T1000 (cell line): ENCODE measurements around the gene METTL21A.

ENCODE experiments used
- DNase-seq: peaks from one replicate; lab custom pipeline; 2025; ENCODE audit warnings: mixed read lengths; lab: John Stamatoyannopoulos, UW

Gene METTL21A

DNA sequence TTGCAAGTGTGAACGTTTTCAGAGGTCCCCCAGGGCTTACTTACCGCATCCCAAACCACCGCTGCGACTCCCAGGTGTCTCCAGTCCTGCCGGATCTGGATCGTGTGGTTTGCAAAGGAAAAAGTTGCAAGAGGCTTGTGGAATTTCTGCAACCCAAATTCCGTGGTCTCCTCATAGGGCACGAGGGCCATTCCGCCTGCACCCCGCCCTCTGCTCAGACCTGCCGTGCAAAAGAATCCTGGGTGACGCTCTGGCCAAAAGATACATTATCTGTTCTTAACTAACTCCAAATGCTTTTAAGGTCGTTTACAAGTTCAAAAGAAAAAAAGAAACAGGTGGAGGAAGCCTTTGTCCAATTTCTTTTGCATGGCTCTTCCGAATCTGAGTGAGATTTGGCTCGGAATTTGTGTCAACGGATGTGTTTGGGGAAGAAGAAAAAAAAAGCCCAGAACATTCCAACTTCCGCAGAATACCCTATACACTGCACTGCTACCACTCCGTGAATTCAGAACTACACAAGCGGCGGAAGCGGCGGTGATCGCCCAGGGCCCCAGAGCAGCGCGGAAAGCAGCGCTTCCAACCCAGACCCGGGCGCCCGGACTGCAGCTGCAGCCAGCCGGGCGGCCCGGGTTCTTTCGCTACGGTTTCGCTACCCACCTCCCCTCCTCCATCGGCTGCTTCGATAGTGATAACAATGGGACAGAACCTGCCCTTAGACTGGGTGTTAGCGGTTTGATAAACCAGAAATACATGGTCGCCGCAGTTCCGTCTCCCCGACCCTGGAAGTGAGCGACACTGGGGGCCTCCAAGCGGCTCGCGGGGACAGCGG, 795 bp downstream of the METTL21A start:
- DNase-seq: peak; percentile 46

DNA sequence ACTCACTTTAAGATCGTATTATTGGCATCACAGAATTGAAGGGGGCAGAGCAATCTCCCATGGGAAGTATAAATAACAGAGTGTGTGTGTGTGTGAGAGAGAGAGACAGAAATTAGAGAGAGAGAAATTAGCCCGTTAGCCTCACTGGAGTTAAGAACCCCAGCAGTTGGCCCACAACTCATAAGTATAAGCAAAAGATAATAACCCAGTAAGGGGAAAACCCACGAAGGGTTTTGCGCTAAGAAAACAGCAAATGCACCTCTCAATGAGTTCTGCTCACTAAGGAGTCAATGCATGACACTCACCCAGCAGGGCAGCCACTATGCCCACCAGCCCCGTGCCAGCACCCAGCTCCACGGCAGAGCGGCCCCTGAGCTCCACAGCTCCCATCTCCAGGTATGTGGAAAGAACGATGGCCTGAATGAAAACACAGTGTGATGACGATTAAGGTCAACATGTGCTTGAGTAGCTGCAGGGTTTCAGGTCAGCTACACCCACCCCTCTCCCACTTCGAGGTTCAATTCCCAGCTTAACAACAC, 3.6 kb downstream of the METTL21A start:
- no peak for DNase-seq

DNA sequence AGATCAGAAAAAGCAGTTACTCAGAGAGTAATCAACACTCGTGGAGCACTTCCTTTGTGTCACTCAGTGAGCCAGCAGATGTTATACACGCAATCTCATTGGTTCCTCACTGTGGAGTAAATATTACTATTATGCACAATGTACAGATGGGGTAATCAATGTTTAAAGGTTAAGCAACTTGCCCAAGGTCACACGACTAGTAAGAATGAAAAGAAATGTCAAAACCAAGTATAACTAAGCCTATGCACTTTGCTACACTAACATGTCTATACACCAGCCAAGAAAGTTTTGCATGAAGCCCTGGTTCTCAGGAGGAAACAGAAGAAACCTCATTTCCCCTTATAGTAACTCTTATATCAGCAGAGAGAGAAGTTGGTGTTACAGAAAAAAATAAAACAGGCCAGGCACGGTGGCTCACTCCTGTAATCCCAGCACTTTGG, 5.4 kb downstream of the METTL21A start:
- no peak for DNase-seq

DNA sequence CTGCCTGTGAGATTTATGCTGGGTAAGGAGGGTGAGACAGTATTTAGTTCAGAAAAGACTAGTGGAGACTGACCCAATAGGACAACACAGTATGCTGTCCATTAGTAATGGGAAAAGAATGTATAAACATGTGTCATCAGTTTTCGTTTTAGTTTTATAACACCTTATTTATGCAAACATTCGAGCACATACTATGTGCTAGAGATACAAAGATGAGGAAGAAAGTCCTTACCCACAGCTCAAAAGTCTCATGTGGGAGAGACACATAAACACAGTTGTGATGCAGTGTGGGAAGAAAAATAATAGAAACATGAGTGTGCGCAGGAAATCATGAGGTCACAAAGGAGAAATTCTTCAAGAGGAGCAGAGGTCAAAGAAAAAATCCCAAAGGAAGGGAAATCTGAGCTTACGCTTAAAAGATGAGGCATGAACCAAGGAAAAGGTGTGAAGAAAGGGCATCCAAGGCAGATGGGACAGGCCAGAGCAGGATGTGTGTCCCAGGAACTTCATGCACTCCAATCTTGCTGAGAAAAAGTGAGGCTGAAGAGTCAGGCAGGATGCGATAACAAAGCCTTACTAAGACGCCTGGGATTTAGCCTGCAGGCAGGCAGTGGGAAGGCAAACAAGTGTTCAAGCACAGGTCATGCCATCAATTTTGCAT, 8.1 kb downstream of the METTL21A start:
- DNase-seq: peak; percentile 31

DNA sequence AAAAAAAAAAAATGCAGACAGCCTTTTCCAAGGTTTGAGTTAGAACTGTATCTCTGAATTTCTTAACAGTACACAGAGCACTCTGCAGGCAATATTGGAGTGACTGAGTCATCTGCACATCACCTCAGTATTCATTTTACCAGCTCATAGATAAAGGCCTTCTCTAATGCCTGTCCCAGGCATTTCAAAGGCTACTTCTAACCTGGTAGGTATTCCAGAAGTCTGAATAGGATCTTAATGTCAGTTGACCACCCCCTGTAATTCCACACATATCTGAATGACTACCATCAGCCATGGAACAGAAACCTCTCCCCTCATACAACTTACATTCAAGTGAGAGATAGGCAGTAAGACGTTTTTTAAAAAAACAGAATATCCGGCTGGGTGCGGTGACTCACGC, 9.0 kb downstream of the METTL21A start:
- no peak for DNase-seq

DNA sequence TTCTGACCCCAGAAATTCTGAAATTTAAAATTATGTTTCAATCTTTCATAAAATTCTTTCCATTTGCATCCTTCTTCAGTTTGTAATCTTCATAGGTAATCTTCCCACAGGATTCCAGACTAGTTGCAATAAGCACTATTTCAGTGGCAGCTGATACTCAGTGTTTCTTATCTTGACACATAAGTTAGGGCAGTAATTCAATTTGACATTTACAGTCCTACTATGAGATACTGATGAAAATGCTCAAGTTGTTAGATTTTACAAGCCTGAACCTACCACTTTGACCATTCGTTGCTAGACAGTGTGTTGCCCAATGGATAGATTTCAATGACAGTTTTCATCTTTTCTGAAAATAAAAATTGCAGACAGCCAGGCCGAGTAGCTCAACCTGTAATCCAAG, 10.4 kb downstream of the METTL21A start:
- no peak for DNase-seq

DNA sequence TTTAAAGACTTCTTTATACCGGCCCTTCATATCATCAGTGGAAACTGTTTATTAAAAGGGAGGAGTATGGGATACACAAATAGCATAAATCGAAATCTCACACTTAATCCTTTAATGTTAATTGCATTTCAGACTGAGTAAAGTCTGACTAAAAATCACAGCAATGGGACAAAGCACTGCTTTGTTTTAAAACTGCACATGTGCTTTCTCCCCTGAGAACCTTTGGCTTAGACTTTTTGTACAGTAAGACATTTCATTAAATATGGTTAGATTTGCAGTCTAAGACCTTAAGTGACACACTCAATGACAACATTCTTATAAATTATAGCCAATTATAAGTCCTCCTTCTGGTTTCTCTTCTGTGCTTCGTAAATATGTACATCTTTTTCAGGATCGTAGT, 12.5 kb downstream of the METTL21A start:
- DNase-seq: no peak

DNA sequence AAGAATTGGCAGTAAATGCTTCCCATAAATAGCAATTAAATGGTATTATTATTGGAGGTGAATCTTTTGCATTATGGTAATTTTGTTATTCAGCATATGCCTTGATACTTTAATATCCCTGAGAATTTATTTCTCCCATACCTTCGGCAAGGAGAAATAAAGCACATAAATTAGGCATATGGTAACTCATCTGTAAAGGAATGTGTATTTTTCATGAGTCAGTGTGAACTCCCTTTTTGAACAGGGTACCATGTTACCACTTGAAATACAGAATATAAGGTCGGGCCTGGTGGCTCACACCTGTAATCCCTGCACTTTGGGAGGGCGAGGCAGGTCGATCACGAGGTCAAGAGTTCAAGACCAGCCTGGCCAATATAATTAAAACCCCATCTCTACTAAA, 18.4 kb downstream of the METTL21A start:
- no peak for DNase-seq

DNA sequence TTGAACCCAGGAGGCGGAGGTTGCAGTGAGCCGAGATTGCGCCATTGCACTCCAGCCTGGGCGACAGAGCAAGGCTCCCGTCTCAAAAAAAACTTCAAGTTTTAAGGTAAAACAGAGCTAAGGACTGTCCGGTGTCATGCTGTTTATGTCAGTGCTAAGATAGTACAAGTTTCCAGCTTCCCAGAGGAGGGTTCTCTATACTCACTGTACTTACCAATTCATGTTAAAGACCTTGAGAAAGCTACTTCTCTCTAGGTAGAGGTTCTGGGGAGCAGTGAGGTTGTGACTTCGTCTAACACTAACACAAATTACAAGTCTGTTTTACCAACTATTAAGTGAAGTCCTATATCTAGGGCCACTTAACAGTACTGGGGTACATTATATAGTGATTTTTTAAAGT, 18.8 kb downstream of the METTL21A start:
- no peak for DNase-seq

DNA sequence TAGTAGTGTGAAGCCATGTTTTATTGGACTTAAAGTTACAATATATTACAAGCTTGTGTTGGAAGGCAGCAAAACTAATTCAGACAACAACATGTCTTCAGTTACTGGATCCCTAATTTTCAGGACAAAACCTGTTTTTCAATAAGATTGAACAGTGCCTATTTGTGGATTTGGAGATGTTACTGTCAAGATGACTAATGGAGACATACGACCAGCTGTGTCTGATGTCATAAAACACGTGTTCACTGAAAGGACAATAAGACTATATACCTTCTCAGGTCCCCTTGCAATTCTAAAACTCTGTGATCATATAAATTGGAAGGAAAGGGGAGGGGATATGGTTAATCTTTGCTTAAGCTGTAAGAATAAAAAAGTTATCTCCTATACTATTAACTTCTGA, 21.7 kb downstream of the METTL21A start:
- DNase-seq: no peak

DNA sequence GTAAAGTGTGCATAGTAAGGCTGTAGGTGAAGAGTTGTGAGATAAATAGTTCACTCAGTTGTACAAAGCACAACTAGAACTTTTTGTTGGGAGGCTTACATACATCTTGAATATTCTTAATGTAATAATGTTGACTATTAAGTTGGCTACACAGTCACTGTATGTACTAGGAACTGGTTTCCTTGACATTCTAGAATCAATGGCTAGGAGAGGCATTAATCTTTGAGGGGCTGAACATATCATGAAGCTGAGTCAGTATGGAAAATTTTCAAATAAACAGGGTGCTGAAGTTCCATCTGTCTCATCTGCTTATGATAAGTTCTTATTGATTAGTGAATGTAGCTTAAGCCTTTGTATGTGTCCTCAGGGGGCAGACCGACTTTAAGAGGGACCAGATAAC, 23.4 kb downstream of the METTL21A start:
- no peak for DNase-seq

DNA sequence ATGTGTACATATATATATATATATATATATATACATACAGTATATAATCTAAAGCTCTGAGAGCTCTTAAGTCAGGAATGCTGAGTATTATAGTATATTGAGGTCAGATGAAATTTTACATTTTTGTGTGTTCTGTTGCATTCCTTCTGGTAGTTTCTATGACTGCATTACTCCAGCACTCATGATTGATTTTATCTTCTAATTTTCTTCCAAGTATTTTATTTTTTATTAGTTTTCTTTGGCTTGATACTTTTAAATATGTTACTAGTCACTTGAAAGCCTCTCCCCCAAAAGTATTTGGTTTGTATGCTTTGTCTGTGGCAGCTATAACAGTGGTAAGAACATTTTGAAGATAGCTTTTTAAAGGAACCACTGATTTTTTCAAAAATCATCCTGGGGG, 25.0 kb downstream of the METTL21A start:
- no peak for DNase-seq

DNA sequence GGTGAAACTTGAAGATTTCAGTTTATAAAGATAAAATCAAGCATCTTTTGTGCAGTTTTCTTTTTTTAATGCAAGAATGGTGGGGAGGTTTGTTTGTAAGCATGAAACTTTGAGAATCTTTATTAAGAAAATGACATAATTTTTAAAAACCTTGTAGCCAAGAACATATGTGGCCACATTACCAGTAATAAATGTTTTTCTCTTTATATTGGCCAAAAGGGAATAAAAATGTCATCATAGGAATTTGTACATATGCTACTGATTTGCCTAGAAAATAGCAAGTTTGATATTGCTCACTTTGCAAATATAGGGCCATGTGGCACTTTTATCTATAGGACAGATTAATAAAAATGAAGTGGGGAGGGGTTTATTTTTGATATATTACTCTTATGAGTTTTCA, 25.6 kb downstream of the METTL21A start:
- DNase-seq: no peak

DNA sequence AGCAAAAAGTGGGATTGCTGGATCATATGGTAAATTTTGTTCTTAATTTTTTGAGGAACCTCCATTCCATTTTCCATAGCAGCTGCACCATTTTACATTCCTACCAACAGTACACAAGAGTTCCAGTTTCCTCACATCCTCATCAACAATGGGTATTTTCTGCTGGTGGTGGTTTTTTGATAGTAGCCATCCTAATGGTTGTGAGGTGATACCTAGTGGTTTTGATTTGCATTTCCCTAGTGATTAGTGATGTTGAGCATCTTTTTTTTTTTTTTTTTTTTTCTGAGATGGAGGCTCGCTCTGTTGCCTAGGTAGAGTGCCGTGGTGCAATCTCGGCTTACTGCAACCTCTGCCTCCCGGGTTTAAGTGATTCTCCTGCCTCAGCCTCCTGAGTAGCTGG, 30.5 kb downstream of the METTL21A start:
- no peak for DNase-seq

DNA sequence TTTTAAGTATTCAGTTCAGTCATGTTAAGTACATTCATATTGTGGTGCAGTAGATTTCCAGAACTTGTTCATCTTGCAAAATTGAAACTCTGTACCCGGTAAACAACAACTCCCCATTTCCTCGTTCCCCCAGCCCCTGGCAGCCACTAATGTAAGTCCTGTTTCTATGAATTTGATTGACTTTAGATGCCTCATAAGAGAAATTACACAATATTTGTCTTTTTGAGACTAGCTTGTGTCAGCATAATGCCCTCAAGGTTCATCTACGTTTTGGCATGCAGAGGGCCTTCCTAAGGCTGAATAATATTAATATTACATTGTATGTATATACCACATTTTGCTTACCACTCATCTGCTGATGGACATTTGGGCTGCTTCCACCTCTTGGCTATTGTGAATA, 30.9 kb downstream of the METTL21A start:
- DNase-seq: no peak

DNA sequence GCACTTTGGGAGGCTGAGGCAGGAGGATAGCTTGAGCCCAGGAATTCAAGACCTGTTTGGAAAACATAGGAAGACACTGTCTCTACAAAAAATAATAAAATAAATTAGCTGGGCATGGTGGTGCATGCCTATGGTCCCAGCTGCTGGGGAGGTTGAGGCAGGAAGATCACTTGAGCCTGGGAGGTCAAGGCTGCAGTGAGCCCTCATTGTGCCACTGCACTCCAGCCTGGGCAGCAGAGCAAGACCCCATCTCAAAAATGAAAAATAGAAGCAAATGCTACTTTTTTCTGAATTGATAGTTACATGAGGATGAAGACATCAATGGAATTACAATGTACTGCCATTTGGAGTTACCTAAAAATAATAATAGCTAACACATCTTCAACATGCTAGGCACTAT, 31.9 kb downstream of the METTL21A start:
- no peak for DNase-seq

DNA sequence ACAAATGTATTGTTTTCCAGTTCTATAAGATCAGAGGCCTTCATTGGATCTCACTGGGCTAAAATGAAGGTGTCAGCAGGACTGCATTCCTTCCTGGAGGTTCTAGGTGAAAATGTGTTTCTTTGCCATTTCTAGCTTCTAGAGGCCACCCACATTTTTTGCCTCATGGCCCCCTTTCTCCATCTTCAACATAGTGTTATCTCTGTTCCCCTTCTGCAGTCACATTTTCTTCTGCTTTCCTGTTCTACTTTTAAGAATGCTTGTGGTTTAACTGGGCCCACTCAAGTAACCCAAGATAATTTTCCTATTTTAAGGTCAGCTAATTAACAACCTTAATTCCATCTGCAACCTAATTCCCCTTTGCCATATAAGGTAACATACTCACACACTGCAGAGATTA, 36.1 kb downstream of the METTL21A start:
- DNase-seq: no peak

DNA sequence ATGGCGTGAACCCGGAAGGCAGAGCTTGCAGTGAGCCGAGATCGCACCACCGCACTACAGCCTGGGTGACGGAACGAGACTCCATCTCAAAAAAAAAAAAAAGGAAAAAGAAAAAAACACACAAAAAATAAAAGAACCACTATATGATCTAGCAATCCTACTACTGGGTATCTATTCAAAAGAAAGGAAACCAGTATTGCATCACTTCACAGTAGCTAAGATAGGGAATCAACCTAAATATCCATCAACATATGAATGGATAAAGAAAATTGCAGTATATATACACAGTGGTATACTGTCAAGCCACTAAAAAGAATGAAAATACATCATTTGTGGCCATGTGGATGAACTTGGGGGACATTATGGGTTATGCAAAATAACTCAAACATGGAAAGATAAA, 37.9 kb downstream of the METTL21A start:
- DNase-seq: no peak

DNA sequence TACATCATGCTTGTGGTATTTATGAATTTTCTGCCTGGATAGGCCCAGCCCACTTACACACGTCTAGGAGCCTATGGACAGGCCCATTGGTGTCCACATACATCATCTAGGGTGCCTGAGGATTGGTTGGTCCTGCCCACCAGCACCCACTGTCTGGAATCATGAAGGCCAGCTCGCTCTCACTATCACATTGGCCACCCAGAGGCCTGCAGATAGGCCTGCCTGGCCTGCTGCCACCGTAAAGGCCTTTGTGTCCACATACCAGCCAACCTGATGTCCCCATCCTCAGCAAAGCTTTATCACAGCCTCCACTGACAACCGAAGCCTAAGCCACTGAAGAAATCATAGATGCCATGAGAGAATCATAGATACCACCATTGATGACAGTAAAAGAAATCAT, 40.2 kb downstream of the METTL21A start:
- DNase-seq: no peak

DNA sequence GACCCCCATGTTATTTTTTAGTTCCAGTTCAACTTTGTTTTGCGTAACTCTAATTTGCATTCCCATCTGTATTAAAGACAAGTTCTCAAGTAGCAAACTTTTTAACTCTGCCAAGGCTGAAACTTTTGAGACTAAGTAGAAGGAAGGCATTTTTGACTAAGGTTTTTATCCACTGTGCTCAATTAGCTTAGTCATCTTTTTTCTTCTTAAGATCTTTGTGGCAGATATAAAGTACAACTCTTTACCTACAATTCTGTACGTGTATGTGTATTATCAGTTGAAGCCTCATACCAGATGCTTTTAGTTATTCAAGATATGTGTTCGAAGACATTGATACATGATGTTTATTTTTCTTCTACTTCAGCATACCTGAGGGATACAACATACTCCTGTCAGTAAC, 53.8 kb downstream of the METTL21A start:
- DNase-seq: no peak

DNA sequence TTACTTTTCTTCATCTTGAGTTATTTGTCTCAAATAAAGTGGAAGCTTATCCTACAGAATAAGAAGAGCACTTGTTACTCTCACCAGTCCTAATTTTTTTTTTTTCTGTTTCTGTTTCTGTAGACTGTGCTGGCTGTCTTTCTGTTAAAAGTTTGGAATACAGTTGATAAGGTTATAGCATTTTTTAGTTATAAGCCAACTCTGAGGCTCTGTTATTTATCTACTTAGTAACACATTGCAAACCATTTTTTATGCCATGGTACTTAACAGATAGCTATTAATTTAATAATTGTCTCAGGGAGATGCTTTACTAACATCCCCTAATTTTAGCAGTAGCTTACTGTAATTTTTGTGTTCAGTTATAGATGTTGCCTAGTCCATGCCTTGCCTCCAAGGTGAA, 57.5 kb downstream of the METTL21A start:
- no peak for DNase-seq

DNA sequence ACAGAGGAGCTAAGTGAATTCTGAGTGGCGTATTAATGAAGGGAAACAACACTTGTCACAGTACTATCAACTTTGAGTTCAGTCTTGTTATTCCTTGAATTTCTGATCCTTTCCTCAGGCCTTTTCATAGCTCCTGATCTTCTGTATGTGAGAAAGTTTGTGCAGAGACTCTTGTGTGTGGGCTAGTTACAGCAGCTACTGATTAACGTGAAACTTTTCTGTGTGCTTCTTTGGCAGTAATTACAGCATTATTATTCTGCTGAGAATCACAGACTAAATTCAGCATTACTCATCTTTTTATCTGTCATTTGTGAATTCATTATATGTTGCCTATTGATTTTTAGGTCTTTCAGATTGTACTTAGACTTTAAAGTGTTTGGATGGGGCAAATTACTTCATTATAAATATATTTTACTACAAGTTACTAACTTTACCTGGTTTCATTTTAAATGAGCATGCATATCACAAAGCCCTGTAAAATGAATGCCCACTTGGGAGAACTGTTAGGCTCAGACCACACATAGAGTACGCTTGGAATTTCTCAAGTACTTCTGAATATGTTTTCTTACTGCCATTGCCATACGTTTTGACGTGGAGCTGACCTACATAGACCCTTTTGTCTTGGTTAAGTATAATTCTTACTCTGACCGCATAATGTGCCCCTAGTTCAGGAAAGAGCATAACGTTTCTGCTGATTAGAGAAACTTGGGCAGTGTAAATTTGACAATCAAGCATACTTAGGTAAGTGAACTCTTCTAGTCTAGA, 59.3 kb downstream of the METTL21A start:
- DNase-seq: no peak
